HG03097 (cell line): ENCODE measurements around the gene CTNNA2.

Experiments
- ATAC-seq: cut with Tn5 transposase; IDR thresholded peaks from one replicate; pipeline ENCODE4 v1.9.1; 2021; ENCODE audit not compliant: unreplicated experiment, low FRiP score

Gene CTNNA2

GRCh38 chr2:80413136-80413535 is 900.3 kb downstream of the CTNNA2 start:
- ATAC-seq: no peak

- no peak for ATAC-seq
Observed at GRCh38 chr2:80417737-80418136, 904.9 kb downstream of the CTNNA2 start.

DNA sequence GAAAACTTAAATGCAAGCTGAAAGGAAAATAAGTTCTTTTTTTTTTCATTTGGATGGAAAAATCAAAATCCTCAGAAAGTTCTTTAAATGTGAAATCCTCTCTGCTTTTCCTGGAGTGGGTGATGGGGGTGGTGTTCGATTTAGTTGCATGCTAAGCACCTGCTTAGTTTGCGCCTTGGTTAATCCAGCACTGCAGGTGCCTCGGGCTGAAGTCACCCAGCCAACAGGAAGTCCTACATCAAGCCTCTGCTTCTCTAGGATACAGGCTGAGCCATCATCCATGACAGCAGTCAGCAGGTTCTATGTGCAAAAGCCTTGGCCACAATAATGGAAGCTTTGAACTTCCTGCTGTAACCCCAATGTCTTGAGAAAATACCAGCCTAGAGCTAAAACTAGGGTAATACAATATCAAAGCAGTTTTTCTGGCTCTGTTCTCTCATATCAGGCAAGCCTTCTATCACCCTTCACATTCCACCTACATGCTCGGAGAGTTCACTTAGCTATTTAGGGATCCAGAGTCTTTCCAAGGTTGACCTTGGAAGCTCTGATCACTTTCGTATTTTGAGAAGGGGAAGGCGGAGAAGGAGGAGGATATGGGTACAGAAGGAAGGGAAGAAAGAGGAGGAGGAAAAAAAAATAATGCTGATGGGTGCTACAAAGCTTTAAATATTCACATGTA is 907.8 kb downstream of the CTNNA2 start:
- no peak for ATAC-seq

DNA sequence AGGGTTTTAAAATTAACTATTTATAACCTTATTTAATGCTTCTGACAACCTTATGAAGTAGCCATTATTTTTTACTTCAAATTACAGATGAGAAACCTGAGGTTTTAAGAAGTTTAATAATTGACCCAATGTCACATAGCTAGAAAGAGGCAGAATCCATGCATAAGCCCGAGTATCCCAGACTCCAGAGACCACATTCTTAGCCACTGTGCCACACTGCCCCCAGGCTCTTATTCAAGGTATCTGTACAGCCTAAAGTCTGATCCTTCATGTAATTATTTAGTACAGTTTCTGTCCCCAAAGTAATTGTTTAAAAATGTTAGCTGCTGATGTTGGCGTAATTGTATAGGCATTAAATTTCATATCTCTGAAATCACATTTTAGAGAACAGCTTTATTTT is 916.4 kb downstream of the CTNNA2 start:
- no peak for ATAC-seq

GRCh38 chr2:80437959-80438358 is 925.1 kb downstream of the CTNNA2 start:
- no peak for ATAC-seq

DNA sequence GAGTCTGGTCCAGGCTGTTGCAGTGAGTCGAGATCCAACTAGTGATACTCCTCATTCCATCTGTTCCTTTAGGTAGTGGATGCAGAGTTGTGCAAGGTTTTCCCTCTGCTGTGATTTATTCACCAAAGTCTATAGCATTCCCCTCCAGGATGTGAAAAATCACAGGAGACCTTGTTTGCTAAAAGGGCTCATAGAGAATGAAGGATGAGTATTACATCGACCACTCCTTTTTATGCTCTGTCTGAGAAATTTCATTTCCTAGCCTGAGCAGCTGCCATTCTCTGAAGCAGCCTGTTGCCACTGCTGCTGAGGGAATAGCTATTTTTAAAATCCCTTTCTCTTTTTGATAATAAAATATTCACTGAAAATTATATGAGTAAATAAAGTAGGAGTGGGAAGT is 925.8 kb downstream of the CTNNA2 start:
- no peak for ATAC-seq

- ATAC-seq: no peak
Observed at GRCh38 chr2:80454628-80455027, 941.8 kb downstream of the CTNNA2 start.

- ATAC-seq: no peak
Observed at GRCh38 chr2:80459028-80459427, 946.2 kb downstream of the CTNNA2 start.

GRCh38 chr2:80461505-80462197 is 948.8 kb downstream of the CTNNA2 start:
- ATAC-seq: no peak

DNA sequence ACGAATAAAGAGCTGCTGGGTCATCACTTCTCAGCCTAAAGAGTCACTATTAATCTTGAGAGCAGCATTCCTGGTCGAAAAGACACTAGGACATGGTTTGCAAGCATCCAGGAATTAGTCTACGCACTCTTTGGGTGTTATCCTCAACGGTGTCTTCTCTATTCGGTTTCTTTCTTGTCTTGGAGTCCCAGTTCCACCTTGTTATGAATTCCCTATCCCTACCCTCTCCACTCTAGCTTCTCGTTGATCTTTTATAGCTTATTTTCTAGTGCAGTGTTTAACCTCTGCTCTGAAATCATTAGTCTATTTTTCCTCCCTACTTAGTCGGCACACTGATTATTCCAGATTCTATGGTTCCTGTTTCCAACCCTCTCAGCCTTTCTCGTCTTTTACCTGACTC is 949.8 kb downstream of the CTNNA2 start:
- ATAC-seq: no peak

GRCh38 chr2:80464275-80464674 is 951.4 kb downstream of the CTNNA2 start:
- no peak for ATAC-seq

GRCh38 chr2:80467262-80467811 is 954.5 kb downstream of the CTNNA2 start:
- ATAC-seq: no peak

- no peak for ATAC-seq
Observed at GRCh38 chr2:80469428-80469827, 956.6 kb downstream of the CTNNA2 start.

DNA sequence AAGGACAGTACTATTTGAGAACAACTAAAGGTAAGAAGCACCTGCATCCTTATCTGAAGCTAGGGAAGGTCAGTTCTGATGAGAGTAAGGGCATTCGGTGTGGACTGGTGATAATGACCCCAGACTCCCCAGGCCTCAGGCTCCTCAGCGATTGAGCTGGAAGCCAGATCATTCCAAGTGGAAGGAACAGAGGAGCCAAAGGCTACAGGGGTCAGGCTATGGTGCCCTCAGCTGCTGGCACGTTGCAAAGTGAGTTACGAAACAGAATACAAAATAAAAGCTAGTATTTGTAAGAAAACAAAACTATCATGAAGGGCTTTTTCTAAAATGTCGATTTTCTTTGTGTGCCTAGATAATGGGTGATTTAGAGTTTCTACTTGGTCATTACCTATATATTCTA is 960.2 kb downstream of the CTNNA2 start:
- no peak for ATAC-seq

GRCh38 chr2:80473796-80474195 is 960.9 kb downstream of the CTNNA2 start:
- ATAC-seq: no peak

- ATAC-seq: no peak
Observed at GRCh38 chr2:80475970-80476369, 963.1 kb downstream of the CTNNA2 start.

GRCh38 chr2:80476535-80477117 is 963.8 kb downstream of the CTNNA2 start:
- no peak for ATAC-seq

DNA sequence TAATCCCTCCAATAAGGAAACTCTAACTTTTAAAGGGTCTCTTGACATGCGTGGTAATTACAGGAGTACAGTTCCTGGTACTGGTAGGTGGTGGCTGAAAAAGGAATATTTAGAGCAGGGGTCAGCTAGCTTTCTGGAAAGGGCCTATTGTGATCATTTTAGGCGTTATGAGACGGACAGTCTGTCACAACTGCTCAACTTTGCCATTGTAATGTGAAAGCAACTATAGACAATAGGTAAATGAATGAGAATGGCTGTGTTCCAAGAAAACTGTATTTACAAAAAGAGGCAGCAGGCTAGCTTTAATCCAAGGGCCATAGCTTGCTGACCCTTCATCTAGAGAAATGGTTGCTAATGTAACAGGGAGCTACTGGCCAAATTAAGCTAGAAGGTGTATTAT is 969.4 kb downstream of the CTNNA2 start:
- ATAC-seq: no peak

DNA sequence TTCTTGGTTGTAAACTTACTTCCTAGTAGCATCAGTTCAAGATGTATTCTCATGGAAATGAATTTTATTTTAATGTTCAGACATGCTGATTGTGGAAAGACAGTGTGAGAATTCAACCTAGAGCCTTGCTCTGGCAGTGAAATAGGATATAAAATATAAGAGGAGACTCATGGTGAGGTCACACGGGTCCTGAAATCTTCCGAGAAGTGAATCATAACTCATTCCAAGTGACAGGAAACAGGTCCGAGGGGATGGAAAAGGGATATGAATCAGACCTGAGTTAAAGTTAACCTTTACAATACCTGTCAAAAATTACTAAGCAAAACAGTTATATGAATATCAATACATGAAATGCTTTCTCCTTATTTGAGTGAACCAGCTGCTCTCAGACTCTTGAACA is 976.9 kb downstream of the CTNNA2 start:
- ATAC-seq: no peak

DNA sequence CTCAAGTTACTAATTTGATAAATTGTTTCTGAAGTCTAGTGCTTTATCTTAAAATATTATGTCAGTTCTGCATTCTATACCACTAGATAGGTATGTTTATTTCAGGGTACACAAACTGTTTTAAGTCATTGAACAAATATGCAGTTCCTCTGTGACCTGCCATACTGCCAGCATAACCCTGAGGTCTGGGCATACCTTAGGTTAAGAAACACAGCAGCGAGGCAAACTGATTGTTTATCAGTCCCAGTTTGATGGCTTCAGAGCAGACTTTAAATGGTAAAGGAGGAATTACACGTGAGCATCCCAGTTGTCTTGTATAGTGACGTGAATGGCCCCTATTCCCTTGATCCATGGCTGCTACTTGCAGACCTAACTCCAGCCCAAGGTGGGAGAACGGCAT is 978.1 kb downstream of the CTNNA2 start:
- no peak for ATAC-seq

DNA sequence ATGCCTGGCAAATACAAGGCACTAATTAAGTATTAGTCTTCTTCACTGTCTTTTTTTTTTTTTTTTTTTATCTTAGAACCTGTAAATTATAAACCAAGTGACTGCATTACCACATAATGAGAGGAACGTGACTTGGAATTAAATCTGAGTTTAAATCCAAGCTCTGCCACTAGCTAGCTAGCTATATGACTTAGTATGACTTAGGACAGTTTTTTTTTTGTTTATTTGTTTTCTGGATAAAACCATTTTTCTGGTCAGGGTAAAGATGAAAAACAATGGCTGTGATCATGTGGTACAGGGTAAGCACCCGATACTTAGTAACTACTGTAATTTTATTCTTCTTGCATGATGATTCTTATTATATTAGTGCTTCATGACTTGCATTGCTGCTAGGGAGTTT is 983.5 kb downstream of the CTNNA2 start:
- no peak for ATAC-seq

DNA sequence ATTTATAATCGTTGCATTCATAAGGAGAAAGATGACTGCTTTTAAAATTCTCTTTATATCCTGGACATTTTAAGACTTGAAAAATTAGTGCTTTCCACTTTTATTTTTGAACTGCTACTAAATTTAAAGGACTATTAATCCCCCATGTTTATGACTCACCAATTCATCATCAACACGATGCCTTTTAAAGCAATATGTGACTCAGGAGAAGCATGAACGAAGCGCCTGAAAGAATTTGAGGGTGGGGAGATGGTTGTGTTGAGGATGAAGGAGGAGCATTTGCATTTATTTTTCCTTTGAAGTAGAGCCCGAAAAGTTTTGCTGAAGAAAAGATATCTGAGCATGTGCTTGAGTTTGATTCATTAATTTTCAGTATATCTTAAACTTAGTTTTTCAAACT is 983.9 kb downstream of the CTNNA2 start:
- ATAC-seq: no peak
